ENCODE measurements around the gene CTSS. TPM values are rescaled to one million over a fixed set of nuclear protein-coding genes. Genes with fewer than 3 reads are reported as not detected.

The CTSS gene
- total RNA-seq, 4 donors from 2014 or later = 235 to 454 (median 330) TPM

Small RNAs within 50 kb of the gene (small RNA-seq; reads per million reads assigned to genes)
- gene RNU6-1042P = 0 reads per million in 4 donors
- gene RNU6-1309P = 0 reads per million in 4 donors

Other genes with a start within 250 kb of the CTSS start
- 10 to 100 TPM in 3 of 4 donors, 1 to 10 TPM in 1; 7.2 to 26.2 (median 16.3) TPM for gene ADAMTSL4, start 216.4 kb downstream of the CTSS start, total RNA-seq
- gene MCL1, start 186.2 kb downstream of the CTSS start, total RNA-seq = 100 to 1,000 TPM; 176 to 395 (median 269) TPM
- 100 to 1,000 TPM; 111 to 174 (median 158) TPM for gene ENSA, start 136.2 kb downstream of the CTSS start, total RNA-seq
- 10 to 100 TPM; 12.7 to 61.0 (median 34.7) TPM for gene GOLPH3L, start 68.6 kb downstream of the CTSS start, total RNA-seq
- 1 to 10 TPM in 1 of 4 donors, under 1 TPM in 1, not detected in 2; 0.41 to 1.6 TPM for gene HORMAD1, start 44.9 kb downstream of the CTSS start, total RNA-seq
- gene CTSK, start 42.5 kb upstream of the CTSS start, total RNA-seq = 10 to 100 TPM; 13.3 to 53.2 (median 35.8) TPM
- 10 to 100 TPM; 47.9 to 64.6 (median 53.9) TPM for gene ARNT, start 110.8 kb upstream of the CTSS start, total RNA-seq
- gene CTXND2, start 121.4 kb upstream of the CTSS start, total RNA-seq = not detected
- 10 to 100 TPM; 19.5 to 59.7 (median 39.2) TPM for gene SETDB1, start 160.6 kb upstream of the CTSS start, total RNA-seq
- 100 to 1,000 TPM in 2 of 4 donors, 10 to 100 TPM in 2; 35.2 to 142 (median 101) TPM for gene CERS2, start 209.1 kb upstream of the CTSS start, total RNA-seq
- gene ANXA9, start 216.5 kb upstream of the CTSS start, total RNA-seq = under 1 TPM in 1 of 4 donors, not detected in 3; 0.32 TPM
- gene MINDY1, start 241.1 kb upstream of the CTSS start, total RNA-seq = 10 to 100 TPM; 27.7 to 66.2 (median 54.8) TPM
- 10 to 100 TPM in 3 of 4 donors, 1 to 10 TPM in 1; 9.0 to 80.4 (median 26.8) TPM for gene PRUNE1, start 242.7 kb upstream of the CTSS start, total RNA-seq